ENCODE data around the gene MTIF2. TPM values are rescaled to one million over a fixed set of nuclear protein-coding genes. Genes with fewer than 3 reads are reported as not detected.
A peak's percentile ranks its signal among the peaks of the same experiment; 100 is the strongest.
"Not testable (repeated sequence)": the region's sequence is repeated elsewhere in the genome, so short reads cannot be mapped to it uniquely, and the experiment has no call there.

The MTIF2 gene
- total RNA-seq, 1 donor from 2014 or later, result 23.1 TPM

DNA sequence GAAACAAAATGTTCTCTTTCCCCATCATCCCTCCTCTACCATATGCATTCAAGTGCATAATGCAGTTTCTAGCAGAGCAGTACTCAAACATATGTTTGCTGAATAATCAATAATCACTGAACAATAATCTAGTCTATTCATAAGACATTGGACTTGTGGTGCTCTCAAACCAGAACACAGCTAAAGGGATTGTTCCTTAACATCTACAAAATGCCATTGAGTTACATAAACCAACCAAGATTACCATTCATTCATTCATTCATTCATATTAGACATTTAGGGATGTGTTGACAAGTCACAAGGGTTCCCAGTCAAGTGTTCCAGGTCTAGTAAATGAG lies 40.8 kb downstream of the MTIF2 start:
- H3K4me3 ChIP-seq (ENCODE audit: insufficient read depth, low read depth, low read length), result no peak overlapping the region
- no peak overlapping the region for H3K9ac ChIP-seq (ENCODE audit: low read length)
- peaks cover 24% of the 10 kb centered on the region for H3K4me1 Mint-ChIP-seq (ENCODE audit: low read depth, unreplicated experiment)
- H2AFZ ChIP-seq (ENCODE audit: low read depth, low read length), result no peak overlapping the region
- DNase-seq (ENCODE audit: low read depth) (no peak), FAIRE-seq (no peak)
- no peak overlapping the region for H3K4me2 ChIP-seq (ENCODE audit: low read length)
- H3K27ac Mint-ChIP-seq (ENCODE audit: unreplicated experiment), result no peak overlapping the region
- H3K27me3 Mint-ChIP-seq (ENCODE audit: low read depth, unreplicated experiment), result no peaks in the 10 kb centered on the region
- peaks cover 7% of the 10 kb centered on the region for H4K20me1 ChIP-seq (ENCODE audit: insufficient read depth, low read length)
- no peaks in the 10 kb centered on the region for H3K9me3 ChIP-seq (ENCODE audit: insufficient read depth, low read depth, low read length)
- no peaks in the 10 kb centered on the region for H3K4me1 ChIP-seq (ENCODE audit: insufficient read depth, low read length)
- no peaks in the 10 kb centered on the region for H3K36me3 ChIP-seq (ENCODE audit: insufficient read depth, low read length)
- TF ChIP-seq, protein P1, sequence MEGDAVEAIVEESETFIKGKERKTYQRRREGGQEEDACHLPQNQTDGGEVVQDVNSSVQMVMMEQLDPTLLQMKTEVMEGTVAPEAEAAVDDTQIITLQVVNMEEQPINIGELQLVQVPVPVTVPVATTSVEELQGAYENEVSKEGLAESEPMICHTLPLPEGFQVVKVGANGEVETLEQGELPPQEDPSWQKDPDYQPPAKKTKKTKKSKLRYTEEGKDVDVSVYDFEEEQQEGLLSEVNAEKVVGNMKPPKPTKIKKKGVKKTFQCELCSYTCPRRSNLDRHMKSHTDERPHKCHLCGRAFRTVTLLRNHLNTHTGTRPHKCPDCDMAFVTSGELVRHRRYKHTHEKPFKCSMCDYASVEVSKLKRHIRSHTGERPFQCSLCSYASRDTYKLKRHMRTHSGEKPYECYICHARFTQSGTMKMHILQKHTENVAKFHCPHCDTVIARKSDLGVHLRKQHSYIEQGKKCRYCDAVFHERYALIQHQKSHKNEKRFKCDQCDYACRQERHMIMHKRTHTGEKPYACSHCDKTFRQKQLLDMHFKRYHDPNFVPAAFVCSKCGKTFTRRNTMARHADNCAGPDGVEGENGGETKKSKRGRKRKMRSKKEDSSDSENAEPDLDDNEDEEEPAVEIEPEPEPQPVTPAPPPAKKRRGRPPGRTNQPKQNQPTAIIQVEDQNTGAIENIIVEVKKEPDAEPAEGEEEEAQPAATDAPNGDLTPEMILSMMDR (IDR thresholded peaks at IDR 0.05; ENCODE audit: insufficient read depth, low read depth, low read length), result no peak
- TF ChIP-seq EZH2 (IDR thresholded peaks at IDR 0.05; ENCODE audit: insufficient read depth, low read length), result no peak
- H3K27ac ChIP-seq (ENCODE audit: low read depth, low read length), result no peak overlapping the region
- H3K36me3 Mint-ChIP-seq (ENCODE audit: low read depth, unreplicated experiment), result peaks cover 9% of the 10 kb centered on the region
- no peaks in the 10 kb centered on the region for H3K9me3 Mint-ChIP-seq (ENCODE audit: unreplicated experiment)
- no peaks in the 10 kb centered on the region for H3K27me3 ChIP-seq (ENCODE audit: insufficient read depth, low read length)
- no peak overlapping the region for H3K4me3 Mint-ChIP-seq (ENCODE audit: unreplicated experiment)
- peaks cover 62% of the 10 kb centered on the region for H3K79me2 ChIP-seq (ENCODE audit: insufficient read depth, low read length)

- not testable (repeated sequence) for H3K36me3 Mint-ChIP-seq (ENCODE audit: low read depth, unreplicated experiment); DNase-seq (ENCODE audit: low read depth); H3K27ac Mint-ChIP-seq (ENCODE audit: unreplicated experiment); H3K4me3 Mint-ChIP-seq (ENCODE audit: unreplicated experiment); H3K9me3 ChIP-seq (ENCODE audit: insufficient read depth, low read depth, low read length); H3K27ac ChIP-seq (ENCODE audit: low read depth, low read length); H3K4me2 ChIP-seq (ENCODE audit: low read length); H3K4me1 ChIP-seq (ENCODE audit: insufficient read depth, low read length); FAIRE-seq; H2AFZ ChIP-seq (ENCODE audit: low read depth, low read length); H3K27me3 Mint-ChIP-seq (ENCODE audit: low read depth, unreplicated experiment); H3K9me3 Mint-ChIP-seq (ENCODE audit: unreplicated experiment); H4K20me1 ChIP-seq (ENCODE audit: insufficient read depth, low read length); H3K36me3 ChIP-seq (ENCODE audit: insufficient read depth, low read length); H3K27me3 ChIP-seq (ENCODE audit: insufficient read depth, low read length); H3K9ac ChIP-seq (ENCODE audit: low read length); H3K4me3 ChIP-seq (ENCODE audit: insufficient read depth, low read depth, low read length)
- H3K4me1 Mint-ChIP-seq (ENCODE audit: low read depth, unreplicated experiment), result peaks cover 24% of the 10 kb centered on the region
- H3K79me2 ChIP-seq (ENCODE audit: insufficient read depth, low read length), result peaks cover 56% of the 10 kb centered on the region
These were observed 41.4 kb downstream of the MTIF2 start for GRCh38 chr2:55227437-55228225.

- Histone ChIP-seq H3K4me1 (ENCODE audit: insufficient read depth, low read length) (peaks cover 3% of the 10 kb centered on the region), H3K27me3 (ENCODE audit: insufficient read depth, low read length) (no peaks in the 10 kb centered on the region), H3K36me3 (ENCODE audit: insufficient read depth, low read length) (no peaks in the 10 kb centered on the region), H2AFZ (ENCODE audit: low read depth, low read length) (no peak overlapping the region), H4K20me1 (ENCODE audit: insufficient read depth, low read length) (peaks cover 4% of the 10 kb centered on the region), H3K9ac (ENCODE audit: low read length) (no peak overlapping the region), H3K79me2 (ENCODE audit: insufficient read depth, low read length) (peaks cover 37% of the 10 kb centered on the region), H3K4me2 (ENCODE audit: low read length) (no peak overlapping the region), H3K4me3 (ENCODE audit: insufficient read depth, low read depth, low read length) (no peak overlapping the region), H3K9me3 (ENCODE audit: insufficient read depth, low read depth, low read length) (no peaks in the 10 kb centered on the region), H3K27ac (ENCODE audit: low read depth, low read length) (no peak overlapping the region)
- no peaks in the 10 kb centered on the region for H3K27me3 Mint-ChIP-seq (ENCODE audit: low read depth, unreplicated experiment)
- peak overlapping the region; percentile 31 for H3K27ac Mint-ChIP-seq (ENCODE audit: unreplicated experiment)
- H3K4me1 Mint-ChIP-seq (ENCODE audit: low read depth, unreplicated experiment), result peaks cover 21% of the 10 kb centered on the region
- no peak overlapping the region for H3K4me3 Mint-ChIP-seq (ENCODE audit: unreplicated experiment)
- peaks cover 3% of the 10 kb centered on the region for H3K36me3 Mint-ChIP-seq (ENCODE audit: low read depth, unreplicated experiment)
- FAIRE-seq, result no peak
- no peak for DNase-seq (ENCODE audit: low read depth)
- H3K9me3 Mint-ChIP-seq (ENCODE audit: unreplicated experiment), result no peaks in the 10 kb centered on the region
- TF ChIP-seq EZH2 (IDR thresholded peaks at IDR 0.05; ENCODE audit: insufficient read depth, low read length), result no peak
- TF ChIP-seq, protein P1 (IDR thresholded peaks at IDR 0.05; ENCODE audit: insufficient read depth, low read depth, low read length), result no peak
These were observed 43.5 kb downstream of the MTIF2 start for GRCh38 chr2:55225481-55226020.
